WTC11 (cell line): ENCODE results near the gene TMEM14C. TPM values are rescaled to one million over a fixed set of nuclear protein-coding genes. Genes with fewer than 3 reads are reported as not detected.

Source experiments
- ATAC-seq: fragments of 200-7000 bp; cut with Tn5 transposase; 2 replicates; pipeline ENCODE4 v1.10.0; 2021; ENCODE audit warnings: mild to moderate bottlenecking, moderate library complexity
- CTCF ChIA-PET: fragments of 300-600 bp; sonication (Branson Sonifier 250); formaldehyde crosslinking; loops from one replicate; lab custom pipeline; 2021; ENCODE audit warnings: antibody characterized with exemption; lab: Charles Lee
- POLR2A ChIA-PET: fragments of 350-600 bp; sonication (Branson Sonifier 250); formaldehyde crosslinking; loops from one replicate; lab custom pipeline; 2021; ENCODE audit warnings: antibody characterized with exemption; lab: Charles Lee
- DNase-seq: peaks from one replicate; pipeline ENCODE4 v3.0.0; 2021; ENCODE audit warnings: low spot score
- H3K27ac Mint-ChIP-seq: 2 replicates; pipeline ENCODE4 v1.8.0; 2021; ENCODE audit warnings: mixed read lengths
- H3K27me3 Mint-ChIP-seq: 2 replicates; pipeline ENCODE4 v1.8.0; 2021; ENCODE audit warnings: low read depth, mild to moderate bottlenecking, moderate library complexity, mixed read lengths
- H3K36me3 Mint-ChIP-seq: 2 replicates; pipeline ENCODE4 v1.8.0; 2021; ENCODE audit warnings: mixed read lengths
- H3K4me1 Mint-ChIP-seq: 2 replicates; pipeline ENCODE4 v1.8.0; 2022; ENCODE audit warnings: mixed read lengths
- H3K4me3 Mint-ChIP-seq: 2 replicates; pipeline ENCODE4 v1.8.0; 2021; ENCODE audit warnings: mild to moderate bottlenecking, moderate library complexity, mixed read lengths
- H3K9me3 Mint-ChIP-seq: 2 replicates; pipeline ENCODE4 v1.8.0; 2021; ENCODE audit warnings: mixed read lengths
- E2F1 ChIP-seq: sonication (generic); formaldehyde crosslinking; IDR thresholded peaks from 2 replicates; pipeline ENCODE4 v1.8.0; 2022; ENCODE audit warnings: mild to moderate bottlenecking, missing genetic modification reagents
- ELF4 ChIP-seq: sonication (generic); formaldehyde crosslinking; IDR thresholded peaks from 2 replicates; pipeline ENCODE4 v1.8.1; 2022; ENCODE audit warnings: low read depth, mild to moderate bottlenecking, moderate library complexity, missing genetic modification reagents
- ERG ChIP-seq: fragments of 250-450 bp; sonication (Bioruptor Pico); IDR thresholded peaks from 2 replicates; pipeline ENCODE4 v1.8.0; 2021; ENCODE audit warnings: mild to moderate bottlenecking
- GRHL2 ChIP-seq: fragments of 250-450 bp; sonication (Bioruptor Pico); IDR thresholded peaks from 2 replicates; pipeline ENCODE4 v1.8.0; 2022; ENCODE audit warnings: mild to moderate bottlenecking, moderate library complexity; ENCODE audit not compliant: insufficient replicate concordance, severe bottlenecking
- GTF2I ChIP-seq: fragments of 250-450 bp; sonication (Bioruptor Pico); conservative IDR thresholded peaks from 2 replicates; pipeline ENCODE4 v1.4.0; 2021; ENCODE audit warnings: mild to moderate bottlenecking
- JUN ChIP-seq: sonication (generic); formaldehyde crosslinking; IDR thresholded peaks from 2 replicates; pipeline ENCODE4 v1.8.0; 2023; ENCODE audit warnings: mild to moderate bottlenecking, missing genetic modification reagents
- NFYB ChIP-seq: sonication (generic); formaldehyde crosslinking; conservative IDR thresholded peaks from 2 replicates; pipeline ENCODE4 v1.8.0; 2022; ENCODE audit warnings: low read depth, missing genetic modification reagents
- TCF7 ChIP-seq: sonication (generic); formaldehyde crosslinking; IDR thresholded peaks from 2 replicates; pipeline ENCODE4 v1.8.0; 2022; ENCODE audit warnings: mild to moderate bottlenecking, low read depth, missing genetic modification reagents, moderate library complexity
- TEAD4 ChIP-seq: sonication (generic); formaldehyde crosslinking; IDR thresholded peaks from 2 replicates; pipeline ENCODE4 v1.8.0; 2022; ENCODE audit warnings: mild to moderate bottlenecking, missing genetic modification reagents
- TP53 ChIP-seq: sonication (generic); formaldehyde crosslinking; IDR thresholded peaks from 2 replicates; pipeline ENCODE4 v1.8.1; 2023; ENCODE audit warnings: mild to moderate bottlenecking, missing genetic modification reagents
- ZNF219 ChIP-seq: sonication (generic); formaldehyde crosslinking; IDR thresholded peaks from 2 replicates; pipeline ENCODE4 v1.8.0; 2023; ENCODE audit warnings: missing genetic modification reagents, mild to moderate bottlenecking, borderline replicate concordance
- total RNA-seq: library from RNA; stranded (reverse); gene quantifications from 3 replicates; pipeline ENCODE4 v1.2.3, GENCODE V29; 2021
- TF ChIP-seq, protein P1 (sequence below): sonication (generic); formaldehyde crosslinking; IDR thresholded peaks from 2 replicates; pipeline ENCODE4 v1.8.0; 2023; ENCODE audit warnings: missing genetic modification reagents, mild to moderate bottlenecking, borderline replicate concordance
- TF ChIP-seq, protein P2 (sequence below): sonication (generic); formaldehyde crosslinking; IDR thresholded peaks from 2 replicates; pipeline ENCODE4 v1.8.1; 2022; ENCODE audit warnings: mild to moderate bottlenecking, moderate library complexity, missing genetic modification reagents
- TF ChIP-seq, protein P3 (sequence below): sonication (generic); formaldehyde crosslinking; conservative IDR thresholded peaks from 2 replicates; pipeline ENCODE4 v1.8.1; 2023; ENCODE audit warnings: mild to moderate bottlenecking, low read depth, missing genetic modification reagents, moderate library complexity
- TF ChIP-seq, protein P4 (sequence below): sonication (generic); formaldehyde crosslinking; IDR thresholded peaks from 2 replicates; pipeline ENCODE4 v1.8.0; 2022; ENCODE audit warnings: missing genetic modification reagents

TMEM14C gene
- total RNA-seq, 1 experiment from 2014 or later: 103 TPM

DNA sequence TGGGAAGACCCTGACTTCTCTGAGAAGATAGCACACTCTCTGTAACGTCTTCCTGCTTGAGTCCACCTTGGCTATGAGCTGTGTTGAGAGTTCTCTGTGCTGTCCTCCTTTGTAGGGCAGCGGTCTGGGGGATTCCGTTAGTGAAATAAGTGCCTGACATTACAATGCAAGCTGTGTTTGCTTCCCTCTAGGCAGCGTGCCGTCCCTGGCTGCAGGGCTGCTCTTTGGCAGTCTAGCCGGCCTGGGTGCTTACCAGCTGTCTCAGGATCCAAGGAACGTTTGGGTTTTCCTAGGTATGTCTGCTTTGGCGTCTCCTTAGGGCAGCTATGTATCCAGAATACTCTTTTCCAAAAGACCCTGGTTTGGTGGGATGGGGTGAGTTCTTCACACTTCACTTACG is 2.8 kb downstream of the TMEM14C start (continued):
- no peak for TF ChIP-seq ZNF219 (CRISPR knock-in tag)

DNA sequence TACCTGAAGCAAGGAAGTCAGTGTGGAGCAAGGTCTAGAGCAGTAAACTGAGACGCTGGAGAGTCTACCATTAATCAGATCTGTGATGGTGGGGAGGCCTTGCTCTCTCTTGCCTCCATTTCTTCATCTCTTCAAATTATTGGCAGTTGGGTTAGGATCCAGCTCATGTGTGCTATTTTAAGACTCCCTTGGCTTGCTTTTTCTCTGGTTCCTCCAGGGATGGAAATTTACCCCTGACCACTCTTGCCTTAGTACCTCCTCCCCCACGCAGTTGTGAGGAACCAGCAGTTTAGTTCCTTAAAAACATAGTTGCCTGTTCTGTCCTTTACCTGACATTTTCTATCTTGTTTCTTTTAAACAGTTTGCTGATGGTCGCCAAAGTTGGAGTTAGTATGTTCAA is 7.4 kb downstream of the TMEM14C start:
- Mint-ChIP-seq H3K4me1 (0 out of 2 replicates have a peak, but pooled peaks cover 2% of the 10 kb centered on the region), H3K36me3 (peaks cover 61% of the 10 kb centered on the region), H3K27ac (no peak overlapping the region), H3K9me3 (no peaks in the 10 kb centered on the region), H3K4me3 (no peak overlapping the region), H3K27me3 (no peaks in the 10 kb centered on the region)
- no peak for DNase-seq
- no peak for TF ChIP-seq GRHL2 (CRISPR knock-in tag)
- TF ChIP-seq E2F1 (CRISPR knock-in tag): no peak
- no peak for TF ChIP-seq TEAD4
- no peak for TF ChIP-seq GTF2I (CRISPR knock-in tag)
- TF ChIP-seq, protein P1, sequence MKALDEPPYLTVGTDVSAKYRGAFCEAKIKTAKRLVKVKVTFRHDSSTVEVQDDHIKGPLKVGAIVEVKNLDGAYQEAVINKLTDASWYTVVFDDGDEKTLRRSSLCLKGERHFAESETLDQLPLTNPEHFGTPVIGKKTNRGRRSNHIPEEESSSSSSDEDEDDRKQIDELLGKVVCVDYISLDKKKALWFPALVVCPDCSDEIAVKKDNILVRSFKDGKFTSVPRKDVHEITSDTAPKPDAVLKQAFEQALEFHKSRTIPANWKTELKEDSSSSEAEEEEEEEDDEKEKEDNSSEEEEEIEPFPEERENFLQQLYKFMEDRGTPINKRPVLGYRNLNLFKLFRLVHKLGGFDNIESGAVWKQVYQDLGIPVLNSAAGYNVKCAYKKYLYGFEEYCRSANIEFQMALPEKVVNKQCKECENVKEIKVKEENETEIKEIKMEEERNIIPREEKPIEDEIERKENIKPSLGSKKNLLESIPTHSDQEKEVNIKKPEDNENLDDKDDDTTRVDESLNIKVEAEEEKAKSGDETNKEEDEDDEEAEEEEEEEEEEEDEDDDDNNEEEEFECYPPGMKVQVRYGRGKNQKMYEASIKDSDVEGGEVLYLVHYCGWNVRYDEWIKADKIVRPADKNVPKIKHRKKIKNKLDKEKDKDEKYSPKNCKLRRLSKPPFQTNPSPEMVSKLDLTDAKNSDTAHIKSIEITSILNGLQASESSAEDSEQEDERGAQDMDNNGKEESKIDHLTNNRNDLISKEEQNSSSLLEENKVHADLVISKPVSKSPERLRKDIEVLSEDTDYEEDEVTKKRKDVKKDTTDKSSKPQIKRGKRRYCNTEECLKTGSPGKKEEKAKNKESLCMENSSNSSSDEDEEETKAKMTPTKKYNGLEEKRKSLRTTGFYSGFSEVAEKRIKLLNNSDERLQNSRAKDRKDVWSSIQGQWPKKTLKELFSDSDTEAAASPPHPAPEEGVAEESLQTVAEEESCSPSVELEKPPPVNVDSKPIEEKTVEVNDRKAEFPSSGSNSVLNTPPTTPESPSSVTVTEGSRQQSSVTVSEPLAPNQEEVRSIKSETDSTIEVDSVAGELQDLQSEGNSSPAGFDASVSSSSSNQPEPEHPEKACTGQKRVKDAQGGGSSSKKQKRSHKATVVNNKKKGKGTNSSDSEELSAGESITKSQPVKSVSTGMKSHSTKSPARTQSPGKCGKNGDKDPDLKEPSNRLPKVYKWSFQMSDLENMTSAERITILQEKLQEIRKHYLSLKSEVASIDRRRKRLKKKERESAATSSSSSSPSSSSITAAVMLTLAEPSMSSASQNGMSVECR: no peak
- no peak for TF ChIP-seq TP53 (CRISPR knock-in tag)
- TF ChIP-seq, protein P2, sequence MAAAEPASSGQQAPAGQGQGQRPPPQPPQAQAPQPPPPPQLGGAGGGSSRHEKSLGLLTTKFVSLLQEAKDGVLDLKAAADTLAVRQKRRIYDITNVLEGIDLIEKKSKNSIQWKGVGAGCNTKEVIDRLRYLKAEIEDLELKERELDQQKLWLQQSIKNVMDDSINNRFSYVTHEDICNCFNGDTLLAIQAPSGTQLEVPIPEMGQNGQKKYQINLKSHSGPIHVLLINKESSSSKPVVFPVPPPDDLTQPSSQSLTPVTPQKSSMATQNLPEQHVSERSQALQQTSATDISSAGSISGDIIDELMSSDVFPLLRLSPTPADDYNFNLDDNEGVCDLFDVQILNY: no peak
- TF ChIP-seq, protein P3, sequence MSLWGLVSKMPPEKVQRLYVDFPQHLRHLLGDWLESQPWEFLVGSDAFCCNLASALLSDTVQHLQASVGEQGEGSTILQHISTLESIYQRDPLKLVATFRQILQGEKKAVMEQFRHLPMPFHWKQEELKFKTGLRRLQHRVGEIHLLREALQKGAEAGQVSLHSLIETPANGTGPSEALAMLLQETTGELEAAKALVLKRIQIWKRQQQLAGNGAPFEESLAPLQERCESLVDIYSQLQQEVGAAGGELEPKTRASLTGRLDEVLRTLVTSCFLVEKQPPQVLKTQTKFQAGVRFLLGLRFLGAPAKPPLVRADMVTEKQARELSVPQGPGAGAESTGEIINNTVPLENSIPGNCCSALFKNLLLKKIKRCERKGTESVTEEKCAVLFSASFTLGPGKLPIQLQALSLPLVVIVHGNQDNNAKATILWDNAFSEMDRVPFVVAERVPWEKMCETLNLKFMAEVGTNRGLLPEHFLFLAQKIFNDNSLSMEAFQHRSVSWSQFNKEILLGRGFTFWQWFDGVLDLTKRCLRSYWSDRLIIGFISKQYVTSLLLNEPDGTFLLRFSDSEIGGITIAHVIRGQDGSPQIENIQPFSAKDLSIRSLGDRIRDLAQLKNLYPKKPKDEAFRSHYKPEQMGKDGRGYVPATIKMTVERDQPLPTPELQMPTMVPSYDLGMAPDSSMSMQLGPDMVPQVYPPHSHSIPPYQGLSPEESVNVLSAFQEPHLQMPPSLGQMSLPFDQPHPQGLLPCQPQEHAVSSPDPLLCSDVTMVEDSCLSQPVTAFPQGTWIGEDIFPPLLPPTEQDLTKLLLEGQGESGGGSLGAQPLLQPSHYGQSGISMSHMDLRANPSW (CRISPR knock-in tag): no peak
- TF ChIP-seq TCF7 (CRISPR knock-in tag): no peak
- TF ChIP-seq ERG (CRISPR knock-in tag): no peak
- no peak for TF ChIP-seq JUN (CRISPR knock-in tag)
- no peak for ATAC-seq
- ChIA-PET CTCF (no interaction called here), POLR2A (no interaction called here)

DNA sequence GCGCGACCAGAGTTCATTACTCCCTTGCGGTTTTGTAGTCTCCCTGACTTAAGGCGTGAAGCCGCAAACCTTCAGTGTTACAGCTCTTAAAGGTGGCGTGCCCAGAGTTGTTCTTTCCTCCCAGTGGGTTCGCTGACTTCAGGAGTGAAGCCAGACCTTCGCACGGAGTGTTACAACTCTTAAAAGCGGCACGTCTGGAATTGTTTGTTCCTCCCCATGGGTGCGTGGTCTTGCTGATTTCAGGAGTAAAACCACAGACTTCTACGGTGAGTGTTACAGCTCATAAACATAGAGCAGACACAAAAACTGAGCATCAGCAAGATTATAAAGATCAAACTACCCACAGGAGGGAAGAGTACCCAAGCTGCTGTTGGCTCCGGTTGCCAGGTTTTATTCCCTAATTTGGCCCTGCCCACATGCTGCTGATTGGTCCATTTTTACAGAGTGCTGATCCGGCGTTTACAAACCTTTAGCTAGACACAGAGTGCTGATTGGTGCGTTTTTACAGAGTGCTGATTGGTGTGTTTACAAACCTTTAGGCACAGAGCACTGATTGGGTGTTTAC is 10.4 kb downstream of the TMEM14C start:
- no peaks in the 10 kb centered on the region for H3K9me3 Mint-ChIP-seq
- H3K4me1 Mint-ChIP-seq: no peaks in the 10 kb centered on the region
- no peaks in the 10 kb centered on the region for H3K27me3 Mint-ChIP-seq
- ChIA-PET CTCF (interaction anchor here (1.0 kb wide), 1 partner anchor 14 kb away, joined by 3 read pairs; no protein-coding TSS in a partner anchor), POLR2A (interaction anchor here (0.6 kb wide), 1 partner anchor 11 kb away, joined by 3 read pairs; no protein-coding TSS in a partner anchor)
- no peak overlapping the region for H3K4me3 Mint-ChIP-seq
- peaks cover 39% of the 10 kb centered on the region for H3K36me3 Mint-ChIP-seq
- ATAC-seq (no peak; the same call in none of the 2 replicates), DNase-seq (no peak)
- peak overlapping the region; percentile 57 for H3K27ac Mint-ChIP-seq
- TF ChIP-seq NFYB: peak; percentile 86
- TF ChIP-seq ELF4 (CRISPR knock-in tag): no peak
- TF ChIP-seq TEAD4: no peak
- TF ChIP-seq, protein P4, sequence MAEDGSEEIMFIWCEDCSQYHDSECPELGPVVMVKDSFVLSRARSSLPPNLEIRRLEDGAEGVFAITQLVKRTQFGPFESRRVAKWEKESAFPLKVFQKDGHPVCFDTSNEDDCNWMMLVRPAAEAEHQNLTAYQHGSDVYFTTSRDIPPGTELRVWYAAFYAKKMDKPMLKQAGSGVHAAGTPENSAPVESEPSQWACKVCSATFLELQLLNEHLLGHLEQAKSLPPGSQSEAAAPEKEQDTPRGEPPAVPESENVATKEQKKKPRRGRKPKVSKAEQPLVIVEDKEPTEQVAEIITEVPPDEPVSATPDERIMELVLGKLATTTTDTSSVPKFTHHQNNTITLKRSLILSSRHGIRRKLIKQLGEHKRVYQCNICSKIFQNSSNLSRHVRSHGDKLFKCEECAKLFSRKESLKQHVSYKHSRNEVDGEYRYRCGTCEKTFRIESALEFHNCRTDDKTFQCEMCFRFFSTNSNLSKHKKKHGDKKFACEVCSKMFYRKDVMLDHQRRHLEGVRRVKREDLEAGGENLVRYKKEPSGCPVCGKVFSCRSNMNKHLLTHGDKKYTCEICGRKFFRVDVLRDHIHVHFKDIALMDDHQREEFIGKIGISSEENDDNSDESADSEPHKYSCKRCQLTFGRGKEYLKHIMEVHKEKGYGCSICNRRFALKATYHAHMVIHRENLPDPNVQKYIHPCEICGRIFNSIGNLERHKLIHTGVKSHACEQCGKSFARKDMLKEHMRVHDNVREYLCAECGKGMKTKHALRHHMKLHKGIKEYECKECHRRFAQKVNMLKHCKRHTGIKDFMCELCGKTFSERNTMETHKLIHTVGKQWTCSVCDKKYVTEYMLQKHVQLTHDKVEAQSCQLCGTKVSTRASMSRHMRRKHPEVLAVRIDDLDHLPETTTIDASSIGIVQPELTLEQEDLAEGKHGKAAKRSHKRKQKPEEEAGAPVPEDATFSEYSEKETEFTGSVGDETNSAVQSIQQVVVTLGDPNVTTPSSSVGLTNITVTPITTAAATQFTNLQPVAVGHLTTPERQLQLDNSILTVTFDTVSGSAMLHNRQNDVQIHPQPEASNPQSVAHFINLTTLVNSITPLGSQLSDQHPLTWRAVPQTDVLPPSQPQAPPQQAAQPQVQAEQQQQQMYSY (CRISPR knock-in tag): peak; percentile 68
- no peak for TF ChIP-seq E2F1 (CRISPR knock-in tag)
